CD8-positive, alpha-beta memory T cell (primary cell): Measurements from ENCODE around the gene CUL4B. TPM values are rescaled to one million over a fixed set of nuclear protein-coding genes. Genes with fewer than 3 reads are reported as not detected.

Source experiments
- CTCF ChIA-PET: fragments of 350-600 bp; sonication (Branson Sonifier 250); formaldehyde crosslinking; loops from one replicate; lab custom pipeline; 2021; ENCODE audit warnings: antibody characterized with exemption; lab: Charles Lee
- POLR2A ChIA-PET: fragments of 350-600 bp; sonication (Branson Sonifier 250); formaldehyde crosslinking; loops from one replicate; lab custom pipeline; 2021; ENCODE audit warnings: antibody characterized with exemption; lab: Charles Lee
- DNase-seq, 5 donors: peaks; one replicate each; pipeline versions ENCODE4 v3.0.0 to v3.0.0-alpha.2; 2020 to 2022; ENCODE audit warnings: mixed read lengths in 1 of 5
- H3K27ac ChIP-seq: one replicate; pipeline ENCODE4 v1.7.0; 2013; ENCODE audit warnings: low read depth, mild to moderate bottlenecking, low read length, moderate library complexity
- H3K27me3 ChIP-seq: 2 replicates; pipeline ENCODE4 v1.7.0; 2013; ENCODE audit warnings: low read length, mild to moderate bottlenecking; ENCODE audit not compliant: insufficient read depth, poor library complexity, severe bottlenecking
- H3K36me3 ChIP-seq: 2 replicates; pipeline ENCODE4 v1.7.0; 2013; ENCODE audit warnings: mild to moderate bottlenecking, low read length, moderate library complexity; ENCODE audit not compliant: insufficient read depth
- H3K4me1 ChIP-seq: 2 replicates; pipeline ENCODE4 v1.7.0; 2013; ENCODE audit warnings: mild to moderate bottlenecking, low read length, moderate library complexity; ENCODE audit not compliant: insufficient read depth
- H3K4me3 ChIP-seq: 2 replicates; pipeline ENCODE4 v1.7.0; 2013; ENCODE audit warnings: mild to moderate bottlenecking, low read length
- H3K9me3 ChIP-seq: 2 replicates; pipeline ENCODE4 v1.7.0; 2013; ENCODE audit warnings: mild to moderate bottlenecking, low read length
- H3K27ac Mint-ChIP-seq, 8 donors: one replicate each; pipeline ENCODE4 v1.8.0; 2020 to 2021; ENCODE audit warnings: mixed read lengths in 8 of 8, mild to moderate bottlenecking in 6 of 8, inconsistent platforms in 3 of 8, moderate library complexity in 3 of 8
- H3K27me3 Mint-ChIP-seq, 2 donors: one replicate each; pipeline ENCODE4 v1.8.0; 2020 to 2021; ENCODE audit warnings: mixed read lengths in 2 of 2, mild to moderate bottlenecking in 1 of 2, moderate library complexity in 1 of 2
- H3K36me3 Mint-ChIP-seq, 3 donors: one replicate each; pipeline ENCODE4 v1.8.0; 2020 to 2021; ENCODE audit warnings: mixed read lengths in 3 of 3, inconsistent platforms in 1 of 3, mild to moderate bottlenecking in 1 of 3
- H3K4me1 Mint-ChIP-seq, 3 donors: one replicate each; pipeline ENCODE4 v1.8.0; 2020 to 2021; ENCODE audit warnings: mixed read lengths in 3 of 3, inconsistent platforms in 1 of 3, mild to moderate bottlenecking in 1 of 3
- H3K4me3 Mint-ChIP-seq, 7 donors: one replicate each; pipeline ENCODE4 v1.8.0; 2020 to 2021; ENCODE audit warnings: mixed read lengths in 7 of 7, mild to moderate bottlenecking in 6 of 7, moderate library complexity in 4 of 7, inconsistent platforms in 2 of 7
- H3K9me3 Mint-ChIP-seq, 5 donors: one replicate each; pipeline ENCODE4 v1.8.0; 2020 to 2022; ENCODE audit warnings: mixed read lengths in 5 of 5, mild to moderate bottlenecking in 3 of 5, moderate library complexity in 2 of 5, inconsistent platforms in 1 of 5
- polyA plus RNA-seq: library from polyadenylated mRNA; unstranded; fragments of 300-500 nt; fragmentation: Illumina TruSeq; gene quantifications from one replicate; pipeline ENCODE4 v1.2.3, GENCODE V29; 2021
- total RNA-seq, 2 experiments: library from RNA; stranded (reverse); gene quantifications; one replicate each; pipeline ENCODE4 v1.2.3, GENCODE V29; 2021

Gene CUL4B
- total and polyA plus RNA-seq, 3 experiments from 2014 or later, result 21.8 to 28.9 (median 26.4) TPM

DNA sequence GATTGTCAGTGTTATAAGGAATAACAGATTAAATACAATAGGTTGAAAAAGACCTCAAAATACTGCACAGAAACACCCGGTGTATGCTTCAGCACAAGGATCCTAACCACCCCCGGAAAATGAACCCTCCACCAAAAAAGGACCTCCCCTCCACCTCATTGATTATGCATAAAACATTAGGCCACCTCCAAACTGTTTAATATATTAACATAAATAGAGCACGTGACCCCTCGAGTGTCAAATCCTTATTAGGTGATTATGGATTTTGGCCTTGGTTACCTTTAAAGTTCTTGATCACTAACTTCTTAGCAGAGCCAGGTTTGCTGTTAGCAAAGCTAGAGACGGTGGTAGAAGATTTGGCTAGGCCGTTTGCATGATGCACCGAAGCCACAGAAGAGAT is 958 bp downstream of the CUL4B start:
- Mint-ChIP-seq H3K27ac (peak overlapping the region; percentile 76 to 99 (median 94)), H3K4me3 (peak overlapping the region; percentile 91 to 99 (median 96)), H3K36me3 (peaks cover 0 to 25% (median 0%) of the 10 kb centered on the region in 3 donors), H3K4me1 (peaks cover 24 to 48% (median 47%) of the 10 kb centered on the region in 3 donors), H3K9me3 (no peaks in the 10 kb centered on the region), H3K27me3 (peaks cover 0 to 2% of the 10 kb centered on the region in 2 donors)
- H3K4me3 ChIP-seq, result peak overlapping the region; percentile 84
- H3K9me3 ChIP-seq, result no peaks in the 10 kb centered on the region
- no peaks in the 10 kb centered on the region for H3K36me3 ChIP-seq
- no peaks in the 10 kb centered on the region for H3K27me3 ChIP-seq
- H3K4me1 ChIP-seq, result peaks cover 28% of the 10 kb centered on the region
- H3K27ac ChIP-seq, result peak overlapping the region; percentile 94
- ChIA-PET CTCF (no interaction called here), POLR2A (interaction anchor here (0.7 to 2.5 kb wide), 3 partner anchors 11 to 197 kb away, joined by 6 to 10 read pairs (median 6); no protein-coding TSS in a partner anchor)
- no peak for DNase-seq

GRCh38 chrX:120556251-120556650 is 4.5 kb downstream of the CUL4B start:
- H3K36me3 Mint-ChIP-seq, result peaks cover 0 to 38% (median 0%) of the 10 kb centered on the region in 3 donors
- H3K4me1 Mint-ChIP-seq, result peaks cover 24 to 53% (median 50%) of the 10 kb centered on the region in 3 donors
- no peak overlapping the region for H3K4me3 ChIP-seq
- ChIA-PET POLR2A (no interaction called here), CTCF (no interaction called here)
- peak overlapping the region in 3 of 8 donors; percentile 42 to 57 (median 52) for H3K27ac Mint-ChIP-seq
- H3K27ac ChIP-seq, result no peak overlapping the region
- no peaks in the 10 kb centered on the region for H3K27me3 ChIP-seq
- no peaks in the 10 kb centered on the region for H3K36me3 ChIP-seq
- no peak for DNase-seq
- peaks cover 22% of the 10 kb centered on the region for H3K4me1 ChIP-seq
- H3K27me3 Mint-ChIP-seq, result no peaks in the 10 kb centered on the region
- H3K9me3 Mint-ChIP-seq, result no peaks in the 10 kb centered on the region
- peak overlapping the region in 2 of 7 donors; percentile 42 to 54 for H3K4me3 Mint-ChIP-seq
- H3K9me3 ChIP-seq, result no peaks in the 10 kb centered on the region

DNA sequence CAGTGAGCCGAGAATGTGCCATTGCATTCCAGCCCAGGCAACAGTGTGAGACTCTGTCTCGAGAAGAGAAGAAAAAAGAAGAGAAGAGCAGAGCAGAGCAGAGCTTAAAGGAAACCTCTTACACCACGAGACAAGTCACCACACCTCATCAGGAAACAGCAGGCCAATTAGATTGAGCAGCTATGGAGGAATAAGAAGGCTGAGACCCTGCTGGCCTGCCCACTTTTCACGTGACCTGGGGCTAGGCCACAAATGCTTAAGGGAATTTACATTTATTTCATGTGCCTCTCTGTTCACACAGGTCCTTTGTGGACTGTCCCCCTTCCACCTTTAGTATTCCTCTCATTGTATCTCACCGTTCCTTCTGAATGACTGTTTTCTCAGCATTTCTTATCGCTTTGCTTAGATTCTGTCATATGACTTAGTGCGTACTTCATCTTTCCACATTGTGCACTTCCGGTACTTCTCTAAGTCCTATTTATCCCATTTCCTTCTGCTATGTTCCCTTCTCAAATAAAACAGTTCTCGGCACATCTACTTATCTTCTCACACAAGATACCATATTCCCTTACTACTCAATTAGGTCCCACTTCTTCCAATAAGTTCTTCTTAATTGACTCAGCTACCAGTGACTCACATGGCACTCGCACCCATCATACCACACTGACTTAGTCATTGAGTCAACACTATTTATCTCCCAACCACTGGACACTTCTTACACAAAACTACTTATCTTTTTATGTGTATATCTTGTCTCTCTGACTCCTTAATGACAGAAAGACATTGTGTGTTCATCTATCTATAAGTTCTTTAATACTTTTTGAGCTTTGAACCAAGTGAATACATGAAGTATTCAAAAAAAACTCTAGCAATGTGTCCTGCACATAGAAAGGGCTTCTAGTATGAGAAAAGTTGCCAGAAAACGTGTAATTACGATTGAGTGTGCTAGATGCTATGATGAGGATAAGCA is 11.0 kb downstream of the CUL4B start:
- POLR2A ChIA-PET, result no interaction called here
- H3K36me3 Mint-ChIP-seq, result peaks cover 0 to 50% (median 0%) of the 10 kb centered on the region in 3 donors
- CTCF ChIA-PET, result no interaction called here
- no peak for DNase-seq
- Histone ChIP-seq H3K9me3 (no peaks in the 10 kb centered on the region), H3K4me1 (no peaks in the 10 kb centered on the region), H3K4me3 (no peak overlapping the region), H3K27me3 (no peaks in the 10 kb centered on the region), H3K36me3 (peaks cover 9% of the 10 kb centered on the region), H3K27ac (peak overlapping the region; percentile 1)
- peaks cover 9 to 50% (median 19%) of the 10 kb centered on the region in 3 donors for H3K4me1 Mint-ChIP-seq
- no peak overlapping the region for H3K4me3 Mint-ChIP-seq
- H3K27me3 Mint-ChIP-seq, result no peaks in the 10 kb centered on the region
- H3K27ac Mint-ChIP-seq, result peak overlapping the region in 3 of 8 donors; percentile 0 to 55 (median 11)
- H3K9me3 Mint-ChIP-seq, result no peaks in the 10 kb centered on the region

GRCh38 chrX:120536061-120536460 is 24.7 kb downstream of the CUL4B start:
- CTCF ChIA-PET, result no interaction called here

GRCh38 chrX:120534413-120535205 is 26.2 kb downstream of the CUL4B start:
- no peak overlapping the region for H3K4me3 Mint-ChIP-seq
- Histone ChIP-seq H3K4me3 (no peak overlapping the region), H3K27me3 (no peaks in the 10 kb centered on the region), H3K4me1 (no peaks in the 10 kb centered on the region), H3K27ac (no peak overlapping the region), H3K36me3 (peaks cover 16% of the 10 kb centered on the region), H3K9me3 (no peaks in the 10 kb centered on the region)
- DNase-seq, result no peak
- H3K4me1 Mint-ChIP-seq, result no peaks in the 10 kb centered on the region
- POLR2A ChIA-PET, result no interaction called here
- H3K27me3 Mint-ChIP-seq, result no peaks in the 10 kb centered on the region
- no peaks in the 10 kb centered on the region for H3K9me3 Mint-ChIP-seq
- CTCF ChIA-PET, result no interaction called here
- H3K27ac Mint-ChIP-seq, result no peak overlapping the region
- peaks cover 0 to 81% (median 12%) of the 10 kb centered on the region in 3 donors for H3K36me3 Mint-ChIP-seq

More at GRCh38 chrX:120536061-120536460, 24.7 kb downstream of the CUL4B start:
- Mint-ChIP-seq H3K4me1 (no peaks in the 10 kb centered on the region), H3K27me3 (no peaks in the 10 kb centered on the region), H3K27ac (peak overlapping the region in 1 of 8 donors; percentile 42), H3K4me3 (no peak overlapping the region), H3K36me3 (peaks cover 0 to 83% (median 12%) of the 10 kb centered on the region in 3 donors), H3K9me3 (no peaks in the 10 kb centered on the region)
- DNase-seq, result no peak
- H3K27ac ChIP-seq, result no peak overlapping the region
- H3K27me3 ChIP-seq, result no peaks in the 10 kb centered on the region
- H3K4me1 ChIP-seq, result no peaks in the 10 kb centered on the region
- H3K9me3 ChIP-seq, result no peaks in the 10 kb centered on the region
- POLR2A ChIA-PET, result no interaction called here
- no peak overlapping the region for H3K4me3 ChIP-seq
- H3K36me3 ChIP-seq, result peaks cover 16% of the 10 kb centered on the region

GRCh38 chrX:120522820-120523219 is 37.9 kb downstream of the CUL4B start:
- Histone ChIP-seq H3K27me3 (no peaks in the 10 kb centered on the region), H3K4me1 (no peaks in the 10 kb centered on the region), H3K27ac (no peak overlapping the region), H3K4me3 (no peak overlapping the region), H3K9me3 (no peaks in the 10 kb centered on the region), H3K36me3 (peaks cover 4% of the 10 kb centered on the region)
- ChIA-PET CTCF (no interaction called here), POLR2A (no interaction called here)
- no peak overlapping the region for H3K27ac Mint-ChIP-seq
- H3K27me3 Mint-ChIP-seq, result no peaks in the 10 kb centered on the region
- H3K4me3 Mint-ChIP-seq, result no peak overlapping the region
- DNase-seq, result no peak
- peaks cover 0 to 4% (median 0%) of the 10 kb centered on the region in 5 donors for H3K9me3 Mint-ChIP-seq
- peaks cover 0 to 1% (median 0%) of the 10 kb centered on the region in 3 donors for H3K4me1 Mint-ChIP-seq
- H3K36me3 Mint-ChIP-seq, result peaks cover 0 to 35% (median 6%) of the 10 kb centered on the region in 3 donors

- DNase-seq, result no peak
- ChIA-PET CTCF (interaction anchor here (1.3 kb wide), 1 partner anchor 32 kb away, joined by 3 read pairs; no protein-coding TSS in a partner anchor), POLR2A (no interaction called here)
- Mint-ChIP-seq H3K4me3 (no peak overlapping the region), H3K36me3 (peaks cover 0 to 14% (median 3%) of the 10 kb centered on the region in 3 donors), H3K27ac (no peak overlapping the region), H3K27me3 (peaks cover 0 to 7% of the 10 kb centered on the region in 2 donors), H3K9me3 (peaks cover 0 to 1% (median 0%) of the 10 kb centered on the region in 5 donors), H3K4me1 (peaks cover 0 to 1% (median 0%) of the 10 kb centered on the region in 3 donors)
- H3K27ac ChIP-seq, result no peak overlapping the region
- no peaks in the 10 kb centered on the region for H3K9me3 ChIP-seq
- H3K4me1 ChIP-seq, result no peaks in the 10 kb centered on the region
- no peaks in the 10 kb centered on the region for H3K36me3 ChIP-seq
- H3K27me3 ChIP-seq, result no peaks in the 10 kb centered on the region
- H3K4me3 ChIP-seq, result no peak overlapping the region
Observed at GRCh38 chrX:120517936-120518335, 42.8 kb downstream of the CUL4B start.
